Stimulated activated CD4-positive, alpha-beta T cell treated with anti-CD3 and anti-CD28 coated beads, Interleukin-2, amount 100 ng/mL, for 4 hours (primary cell): Measurements from ENCODE around the gene NEBL.

Experiments used
- DNase-seq: peaks from one replicate; pipeline ENCODE4 v3.0.0-alpha.2; 2020; ENCODE audit warnings: low read depth

Gene NEBL

DNA sequence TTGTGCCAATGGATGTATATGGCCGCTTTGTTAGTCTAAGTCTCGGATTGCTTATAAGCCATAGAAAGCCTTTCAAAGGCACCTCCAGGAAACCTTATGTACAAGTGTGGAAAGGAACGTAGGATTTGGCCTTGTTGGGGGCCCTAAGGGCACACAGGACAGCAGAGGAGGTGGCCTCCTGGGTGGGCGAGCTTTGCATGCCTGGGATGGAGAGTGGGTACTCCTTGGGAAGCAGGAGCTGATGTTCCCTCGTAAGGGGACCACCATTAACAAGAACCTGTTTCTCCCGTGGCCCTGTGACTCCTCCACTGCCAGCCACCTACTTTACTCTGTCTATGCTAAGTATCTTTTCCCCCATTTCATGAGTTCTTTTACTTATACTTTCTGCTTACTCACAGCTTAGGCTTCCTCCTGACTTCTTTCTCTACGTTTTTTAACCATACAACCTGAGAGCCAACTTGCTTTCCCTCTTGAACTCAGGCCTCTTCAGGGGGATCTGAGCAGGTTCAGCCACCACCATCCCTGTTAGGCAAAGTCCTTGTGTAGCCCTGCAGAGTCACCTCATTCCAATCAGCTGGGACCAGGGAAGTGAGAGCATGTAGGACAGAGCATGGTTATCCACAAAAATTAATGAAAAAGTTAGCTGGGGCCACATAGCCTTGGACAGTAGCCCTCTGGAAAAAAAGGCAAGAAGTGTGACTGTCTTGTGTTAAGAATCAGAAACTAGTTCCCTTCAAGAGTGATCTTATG is 118.9 kb downstream of the NEBL start:
- no peak for DNase-seq

DNA sequence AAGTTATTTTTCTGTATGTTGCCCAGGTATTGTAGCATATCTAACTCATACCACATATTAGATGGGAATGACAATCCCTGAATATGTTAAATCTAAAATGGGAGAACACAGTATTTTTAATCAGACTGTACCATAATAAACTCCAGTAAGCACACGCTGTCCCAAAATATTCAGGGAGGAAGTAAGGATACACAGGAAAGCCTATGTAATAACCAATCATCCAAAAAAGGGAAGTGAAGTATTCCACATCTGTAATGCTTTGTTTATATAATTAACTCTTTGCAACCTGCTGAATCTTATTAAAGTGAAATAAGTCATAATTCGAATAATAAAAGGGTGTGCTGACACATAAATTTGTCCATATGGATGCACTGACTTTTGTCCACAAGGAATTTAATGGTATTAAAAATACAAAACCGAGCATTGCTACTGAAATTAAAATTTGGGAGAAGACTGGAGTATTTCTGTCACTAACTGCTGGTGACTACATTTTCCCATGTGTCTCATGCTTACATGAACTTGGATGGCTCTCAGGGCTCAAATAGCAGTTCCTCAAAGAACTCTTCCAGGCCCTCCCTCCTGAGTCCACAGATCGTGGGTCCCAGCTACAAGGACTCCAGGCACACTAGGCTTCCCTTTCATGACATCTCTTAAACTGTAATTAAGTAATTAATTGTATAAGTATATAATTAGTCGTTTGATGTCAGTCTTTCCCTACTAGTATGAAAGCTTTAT is 120.6 kb downstream of the NEBL start:
- DNase-seq: no peak

GRCh38 chr10:20771051-20771450 is 126.1 kb downstream of the NEBL start:
- no peak for DNase-seq

DNA sequence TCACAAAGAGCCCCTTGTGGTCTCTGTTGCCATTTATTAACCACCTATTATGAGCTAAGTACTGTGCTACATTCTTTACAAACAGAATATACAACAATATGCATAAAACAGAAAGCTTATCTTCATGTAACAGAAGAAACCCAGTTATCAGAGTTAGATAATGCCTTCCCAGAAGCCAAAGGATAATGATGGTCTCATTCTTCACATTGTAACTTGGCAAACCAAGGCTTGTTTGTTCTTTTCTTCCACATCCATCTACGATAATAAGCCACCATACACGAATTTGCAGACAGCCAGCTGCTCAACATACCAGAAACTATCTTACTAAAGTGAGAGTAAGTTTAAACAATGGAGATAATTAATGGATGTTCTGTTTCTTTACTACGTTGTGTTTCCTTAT is 127.6 kb downstream of the NEBL start:
- no peak for DNase-seq

DNA sequence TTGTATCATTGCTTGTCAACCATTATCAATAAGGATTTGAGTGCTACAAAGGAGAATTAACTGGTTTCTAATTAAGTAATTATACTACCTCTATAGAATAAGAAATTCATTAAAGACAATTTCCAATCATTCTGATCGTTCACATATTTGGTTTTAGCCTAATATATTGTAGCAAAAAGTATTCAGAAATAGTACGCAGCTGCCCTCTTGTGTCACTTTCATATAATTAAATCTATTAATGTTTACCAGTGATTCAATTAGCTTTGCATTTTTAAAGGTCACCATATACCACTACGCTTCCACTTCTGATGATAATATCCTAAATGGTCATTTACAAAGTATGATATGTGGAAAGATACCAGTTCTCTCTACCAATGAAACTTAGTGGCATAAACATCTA is 128.3 kb downstream of the NEBL start:
- DNase-seq: no peak

- no peak for DNase-seq
Observed at GRCh38 chr10:20767028-20767427, 130.1 kb downstream of the NEBL start.

- DNase-seq: no peak
Observed at GRCh38 chr10:20765066-20765465, 132.0 kb downstream of the NEBL start.

- no peak for DNase-seq
Observed at GRCh38 chr10:20760460-20760859, 136.7 kb downstream of the NEBL start.

DNA sequence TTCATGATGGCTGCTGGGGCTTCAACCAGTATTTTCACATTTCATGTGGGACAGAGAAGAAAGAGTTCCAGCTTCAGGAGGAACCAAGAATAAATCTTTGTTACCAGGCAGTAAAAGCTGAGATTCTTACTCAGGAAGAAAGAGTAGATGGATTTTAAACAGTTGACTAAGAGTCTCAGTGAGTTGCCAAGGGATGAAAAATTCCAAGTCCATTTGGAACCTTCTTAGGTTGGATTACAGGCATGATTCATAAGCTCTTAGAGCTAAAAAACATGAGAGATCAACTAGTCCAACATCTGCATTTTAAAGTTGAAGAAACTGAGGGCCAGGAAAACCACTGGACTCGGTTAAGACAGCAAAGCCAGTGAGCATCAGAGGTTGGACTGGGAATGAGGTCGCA is 148.6 kb downstream of the NEBL start:
- DNase-seq: no peak

DNA sequence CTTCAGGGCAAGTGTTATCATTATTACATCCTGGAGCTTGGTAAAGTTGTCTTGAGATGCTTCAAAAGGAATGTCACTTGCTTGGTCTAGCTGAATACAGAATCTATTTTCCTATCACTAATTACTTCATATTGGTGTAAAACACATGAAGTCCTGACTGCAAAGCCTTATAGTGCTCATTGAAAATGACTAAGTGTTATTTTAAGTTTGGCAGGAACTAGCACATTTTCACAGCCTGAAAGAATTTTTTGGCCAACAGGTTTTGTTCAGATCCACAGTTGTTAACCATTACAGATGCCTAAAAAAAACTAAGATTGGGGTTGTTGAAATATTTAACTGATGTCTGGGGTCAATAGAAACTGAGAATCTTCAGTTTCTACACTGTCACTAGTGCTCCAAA is 149.3 kb downstream of the NEBL start:
- DNase-seq: no peak

DNA sequence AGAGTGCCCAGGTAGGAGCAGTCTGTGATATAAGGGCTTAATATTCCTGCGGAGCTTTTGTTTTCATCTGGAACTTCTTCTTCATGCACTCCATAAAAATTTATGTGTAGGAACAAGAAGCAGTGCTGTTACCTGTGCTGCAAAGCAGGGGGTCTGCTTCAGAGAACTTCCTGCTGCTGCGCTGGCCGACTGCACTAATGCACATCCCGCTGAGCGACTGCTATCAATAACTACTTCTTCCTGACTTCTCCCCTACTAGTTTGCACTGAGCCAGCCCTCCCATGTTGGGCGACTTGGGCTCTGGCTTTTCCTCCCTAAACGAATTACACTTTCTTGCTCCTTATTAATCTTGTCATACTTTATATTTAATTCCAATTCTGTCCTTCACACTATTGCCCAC is 150.3 kb downstream of the NEBL start:
- no peak for DNase-seq

DNA sequence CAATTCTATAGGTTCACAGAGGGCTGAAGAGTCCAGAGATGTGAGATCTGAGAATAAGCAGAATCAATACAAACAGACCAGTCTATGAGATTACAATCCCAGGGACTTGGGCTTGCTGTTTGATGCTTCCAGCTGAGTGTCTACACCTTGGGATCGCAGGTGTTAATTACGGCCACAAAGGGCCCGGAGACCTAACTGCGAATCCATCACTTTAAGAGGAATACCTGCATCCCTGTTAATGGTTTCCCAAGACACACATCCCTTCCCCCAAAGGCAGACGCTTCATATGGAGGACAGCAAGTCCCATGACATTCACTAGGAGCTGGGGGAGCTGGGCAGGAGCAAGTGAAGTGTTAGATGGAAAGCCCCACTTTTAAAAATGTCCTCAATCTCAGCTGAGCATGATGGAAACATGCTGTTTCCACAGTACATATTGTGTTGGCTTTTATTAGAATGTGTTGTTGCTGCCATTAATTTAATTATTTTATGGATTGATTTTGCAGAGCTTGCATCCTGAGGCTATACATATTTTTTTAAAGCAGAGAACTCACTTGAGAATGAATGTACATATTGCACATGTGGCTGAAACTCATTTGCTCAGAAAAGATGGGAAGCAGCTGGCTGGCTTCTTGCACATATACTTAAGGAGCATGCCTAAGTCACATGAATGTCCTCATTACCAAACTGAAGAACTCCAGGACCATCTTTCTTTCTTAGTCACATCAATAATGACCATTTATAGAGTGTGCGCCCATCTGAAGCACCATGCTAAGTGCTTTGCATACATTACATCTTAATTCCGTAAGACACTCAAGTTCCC is 151.3 kb downstream of the NEBL start:
- DNase-seq: no peak

- no peak for DNase-seq
Observed at GRCh38 chr10:20744821-20745220, 152.3 kb downstream of the NEBL start.

- no peak for DNase-seq
Observed at GRCh38 chr10:20743942-20744341, 153.2 kb downstream of the NEBL start.

GRCh38 chr10:20742737-20743541 is 154.2 kb downstream of the NEBL start:
- DNase-seq: no peak

DNA sequence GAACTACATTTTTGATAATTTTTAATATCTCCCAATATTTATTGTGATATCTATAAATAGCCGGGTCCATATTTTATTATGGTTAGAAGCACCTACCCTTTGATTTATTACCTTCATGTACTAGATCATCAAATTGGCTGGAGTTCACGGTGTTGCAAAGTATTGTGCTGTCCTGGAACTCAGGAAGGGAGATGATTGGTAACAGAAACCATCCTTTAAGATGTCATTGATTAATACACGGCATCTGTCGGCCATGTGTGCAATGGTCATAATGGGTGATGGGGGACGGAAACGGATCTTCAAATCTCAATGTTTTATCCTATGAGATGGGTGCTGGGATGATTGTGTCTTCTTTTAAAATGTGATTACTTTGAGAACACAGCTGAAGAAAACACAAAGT is 157.0 kb downstream of the NEBL start:
- no peak for DNase-seq

DNA sequence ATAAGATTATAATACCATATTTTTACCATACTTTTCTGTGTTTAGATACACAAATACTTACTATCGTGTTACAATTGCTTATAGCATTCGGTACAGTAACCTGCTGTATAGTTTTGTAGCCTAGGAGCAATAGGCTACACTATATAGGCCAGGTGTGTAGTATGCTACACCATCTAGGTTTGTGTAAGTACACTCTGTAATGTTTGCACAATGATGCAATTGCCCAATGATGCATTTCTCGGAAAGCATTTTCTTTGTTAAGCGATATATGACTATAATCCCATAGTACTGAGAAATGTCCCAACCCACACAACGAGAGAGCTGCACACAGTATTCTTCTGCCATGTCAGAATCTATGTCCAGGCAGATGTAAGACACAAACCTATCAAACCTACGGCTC is 160.0 kb downstream of the NEBL start:
- DNase-seq: no peak
